Mucosa of descending colon (tissue), 3 donors: Measurements from ENCODE around the gene ADPRM. TPM values are rescaled to one million over a fixed set of nuclear protein-coding genes. Genes with fewer than 3 reads are reported as not detected.

Experiments
- ATAC-seq: fragments of 200-7000 bp; cut with Tn5 transposase; one replicate; pipeline ENCODE4 v1.9.1; 2020; ENCODE audit warnings: mild to moderate bottlenecking, moderate library complexity
- DNase-seq, 3 donors: peaks; one replicate each; pipeline ENCODE4 v3.0.0-alpha.2; 2020
- H3K36me3 ChIP-seq: fragments of 200-600 bp; one replicate; pipeline ENCODE4 v1.8.0; 2021; ENCODE audit warnings: low read depth, mild to moderate bottlenecking
- H3K4me1 ChIP-seq: fragments of 200-600 bp; one replicate; pipeline ENCODE4 v1.8.0; 2021; ENCODE audit warnings: low read depth, mild to moderate bottlenecking
- H3K4me3 ChIP-seq: fragments of 200-600 bp; one replicate; pipeline ENCODE4 v1.8.0; 2021; ENCODE audit warnings: mild to moderate bottlenecking
- H3K9me3 ChIP-seq: fragments of 200-600 bp; one replicate; pipeline ENCODE4 v1.8.0; 2021; ENCODE audit warnings: mild to moderate bottlenecking
- CTCF ChIP-seq: fragments of 200-600 bp; IDR thresholded peaks from one replicate; pipeline ENCODE4 v1.8.0; 2022; ENCODE audit warnings: antibody characterized with exemption, mild to moderate bottlenecking
- intact Hi-C, 2 donors: fragments of 100-400 bp; cut with DNase I in 1 of 2; cut with micrococcal nuclease in 1 of 2; formaldehyde crosslinking; loops; one replicate each; pipeline versions ENCODE4 v1.11.0 to v1.11.1; 2022; cut with DNase I, micrococcal nuclease
- total RNA-seq, 3 donors: library from RNA; stranded (reverse); fragmentation: NEBNext Ultra II Directional in 2 of 3; extraction: Animal tissue kit (Norgen Biotek cat#: 25700) in 2 of 3; gene quantifications; one replicate each; pipeline versions ENCODE4 v1.2.1 to v1.2.4, GENCODE V29; 2021 to 2023
- donor health status: DM: no; HTN: no; CAD: no; lungs with moderate emphysema.
- donor health status: DM: no; HTN: no; CAD: no.
- donor health status: DM: no; HTN: yes; CAD: no.

ADPRM gene
- total RNA-seq, 3 donors from 2014 or later, result 6.9 to 8.7 (median 8.5) TPM

GRCh38 chr17:10756185-10756584, 58.8 kb downstream of the ADPRM start:
- no peak for TF ChIP-seq CTCF
- Histone ChIP-seq H3K9me3 (no peaks in the 10 kb centered on the region), H3K36me3 (no peaks in the 10 kb centered on the region), H3K4me3 (no peak overlapping the region), H3K4me1 (no peaks in the 10 kb centered on the region)
- ATAC-seq (peak; percentile 17), DNase-seq (no peak)
- intact Hi-C loops, result no loop called here

DNA sequence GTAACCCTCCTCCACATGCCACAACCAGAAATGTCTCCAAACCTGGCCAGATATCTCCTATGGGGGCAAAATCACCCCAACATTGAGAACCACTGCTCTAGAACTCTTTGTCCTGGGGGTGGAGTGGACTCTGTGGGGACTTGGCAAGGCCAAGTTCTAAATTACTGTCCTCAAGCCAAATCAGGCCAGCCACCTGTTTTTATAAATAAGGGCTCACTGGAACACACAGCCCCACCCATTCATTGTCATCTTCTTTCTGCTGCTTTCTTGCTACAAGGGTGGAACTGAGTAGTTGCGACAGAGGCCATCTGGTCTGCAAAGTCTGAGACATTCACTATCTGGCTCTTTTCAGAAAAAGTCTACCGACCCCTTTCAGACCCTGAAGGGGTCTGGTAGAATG, 59.2 kb downstream of the ADPRM start:
- no peaks in the 10 kb centered on the region for H3K9me3 ChIP-seq
- no peak for DNase-seq

GRCh38 chr17:10757067-10757466, 59.7 kb downstream of the ADPRM start:
- no peaks in the 10 kb centered on the region for H3K36me3 ChIP-seq
- TF ChIP-seq CTCF, result no peak
- peak; percentile 70 for ATAC-seq
- H3K9me3 ChIP-seq, result no peaks in the 10 kb centered on the region
- H3K4me1 ChIP-seq, result no peaks in the 10 kb centered on the region
- intact Hi-C loops, result no loop called here
- DNase-seq, result no peak
- H3K4me3 ChIP-seq, result no peak overlapping the region

More for the DNA sequence above, 59.2 kb downstream of the ADPRM start:
- TF ChIP-seq CTCF, result no peak
- Histone ChIP-seq H3K4me1 (no peaks in the 10 kb centered on the region), H3K4me3 (no peak overlapping the region), H3K36me3 (no peaks in the 10 kb centered on the region)
- ATAC-seq, result peak; percentile 77
- intact Hi-C loops, result no loop called here

DNA sequence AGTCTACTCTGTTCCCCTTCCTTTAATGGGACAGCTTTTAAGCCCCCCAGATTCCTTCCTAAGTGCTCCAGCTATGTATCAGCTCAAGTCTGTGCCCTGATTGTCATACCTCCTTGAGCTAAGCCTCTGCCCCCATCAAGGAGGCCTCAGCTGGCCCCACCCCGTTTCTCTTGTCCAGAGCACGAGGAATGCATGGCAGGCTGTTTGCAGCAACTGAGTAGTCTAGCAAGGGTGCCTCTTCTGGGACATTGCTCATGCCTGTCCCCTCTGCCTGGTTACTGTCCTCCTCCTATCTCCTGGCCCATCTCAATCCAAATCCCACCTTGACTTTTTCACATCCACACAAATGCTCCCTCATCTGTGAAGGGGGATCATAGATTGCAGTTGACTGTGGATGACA, 60.3 kb downstream of the ADPRM start:
- Histone ChIP-seq H3K4me1 (no peaks in the 10 kb centered on the region), H3K36me3 (no peaks in the 10 kb centered on the region), H3K4me3 (no peak overlapping the region), H3K9me3 (no peaks in the 10 kb centered on the region)
- DNase-seq (no peak), ATAC-seq (no peak)
- TF ChIP-seq CTCF, result no peak
- intact Hi-C loops, result no loop called here

DNA sequence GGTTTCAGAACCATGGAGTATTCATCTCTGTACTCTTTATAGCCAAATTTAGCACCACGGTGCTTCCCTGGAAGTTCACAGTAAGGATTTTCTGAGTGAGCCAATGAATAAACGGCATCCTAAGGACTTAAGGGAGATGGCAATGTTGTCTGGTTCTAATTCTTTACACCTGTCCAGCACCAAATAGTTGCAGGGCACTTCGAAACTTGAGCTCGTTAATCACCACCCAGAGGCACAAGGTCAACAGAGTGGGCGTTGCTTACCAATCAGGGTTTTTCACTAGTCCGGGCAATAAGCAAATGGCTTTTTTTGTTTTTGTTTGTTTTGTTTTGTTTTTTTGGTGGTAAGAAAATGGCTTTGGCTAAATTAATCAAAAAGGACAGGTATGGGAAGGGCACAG, 60.7 kb downstream of the ADPRM start:
- DNase-seq, result no peak
- no peaks in the 10 kb centered on the region for H3K36me3 ChIP-seq
- H3K4me3 ChIP-seq, result no peak overlapping the region
- H3K4me1 ChIP-seq, result no peaks in the 10 kb centered on the region
- no peak for ATAC-seq
- intact Hi-C loops, result no loop called here
- no peak for TF ChIP-seq CTCF
- H3K9me3 ChIP-seq, result no peaks in the 10 kb centered on the region

Other genes with a start within 250 kb of the ADPRM start
- not detected for gene MYH4, start 228.0 kb upstream of the ADPRM start, total RNA-seq
- gene MYH1, start 179.1 kb upstream of the ADPRM start, total RNA-seq, result under 1 TPM in 2 of 3 donors, not detected in 1; 0.06 to 0.10 TPM
- 1 to 10 TPM in 1 of 3 donors, under 1 TPM in 1, not detected in 1; 0.41 to 1.0 TPM for gene MYH2, start 147.9 kb upstream of the ADPRM start, total RNA-seq
- gene MYH3, start 40.3 kb upstream of the ADPRM start, total RNA-seq, result 1 to 10 TPM; 2.0 to 3.2 (median 2.3) TPM
- 10 to 100 TPM; 32.1 to 39.0 (median 38.3) TPM for gene SCO1, start 61 bp upstream of the ADPRM start, total RNA-seq
- 10 to 100 TPM; 14.9 to 29.5 (median 22.4) TPM for gene TMEM220, start 32.4 kb downstream of the ADPRM start, total RNA-seq
- gene TMEM238L, start 106.5 kb downstream of the ADPRM start, total RNA-seq, result 100 to 1,000 TPM in 1 of 3 donors, 10 to 100 TPM in 2; 47.5 to 122 (median 76.5) TPM
- gene PIRT, start 140.5 kb downstream of the ADPRM start, total RNA-seq, result 1 to 10 TPM in 2 of 3 donors, under 1 TPM in 1; 0.55 to 7.6 (median 1.1) TPM